ENCODE measurements around the gene ARHGAP22. TPM values are rescaled to one million over a fixed set of nuclear protein-coding genes. Genes with fewer than 3 reads are reported as not detected.

Gene ARHGAP22
- polyA plus RNA-seq, 1 of the 3 experiments (the other 2 are of a cell fraction), result 12.4 TPM

DNA sequence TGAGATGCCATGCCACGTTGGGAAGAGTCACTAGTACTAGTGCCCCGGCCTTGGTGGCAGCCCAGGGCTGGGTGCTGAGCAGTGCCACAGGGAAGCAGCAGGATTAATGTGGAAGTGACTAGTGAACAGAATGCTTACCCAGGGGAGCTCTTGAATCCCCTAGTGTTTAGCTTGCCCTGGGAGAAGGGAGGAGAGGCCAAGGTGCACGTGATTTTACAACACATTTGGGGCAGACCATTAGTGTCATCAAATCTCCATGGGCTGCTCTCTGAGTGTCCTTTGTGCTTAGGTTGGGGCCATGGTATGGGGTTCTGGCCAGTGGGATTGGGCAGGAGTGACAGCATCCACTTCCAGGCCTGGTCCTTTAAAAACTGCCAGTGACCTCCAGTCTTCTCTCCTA lies 37.5 kb downstream of the ARHGAP22 start (continued):
- TF ChIP-seq, protein P1, sequence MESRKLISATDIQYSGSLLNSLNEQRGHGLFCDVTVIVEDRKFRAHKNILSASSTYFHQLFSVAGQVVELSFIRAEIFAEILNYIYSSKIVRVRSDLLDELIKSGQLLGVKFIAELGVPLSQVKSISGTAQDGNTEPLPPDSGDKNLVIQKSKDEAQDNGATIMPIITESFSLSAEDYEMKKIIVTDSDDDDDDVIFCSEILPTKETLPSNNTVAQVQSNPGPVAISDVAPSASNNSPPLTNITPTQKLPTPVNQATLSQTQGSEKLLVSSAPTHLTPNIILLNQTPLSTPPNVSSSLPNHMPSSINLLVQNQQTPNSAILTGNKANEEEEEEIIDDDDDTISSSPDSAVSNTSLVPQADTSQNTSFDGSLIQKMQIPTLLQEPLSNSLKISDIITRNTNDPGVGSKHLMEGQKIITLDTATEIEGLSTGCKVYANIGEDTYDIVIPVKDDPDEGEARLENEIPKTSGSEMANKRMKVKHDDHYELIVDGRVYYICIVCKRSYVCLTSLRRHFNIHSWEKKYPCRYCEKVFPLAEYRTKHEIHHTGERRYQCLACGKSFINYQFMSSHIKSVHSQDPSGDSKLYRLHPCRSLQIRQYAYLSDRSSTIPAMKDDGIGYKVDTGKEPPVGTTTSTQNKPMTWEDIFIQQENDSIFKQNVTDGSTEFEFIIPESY (IDR thresholded peaks at IDR 0.05; ENCODE audit: borderline replicate concordance, low read depth), result no peak
- TF ChIP-seq NFIC (IDR thresholded peaks at IDR 0.05; ENCODE audit: borderline replicate concordance), result no peak
- TF ChIP-seq, protein P2, sequence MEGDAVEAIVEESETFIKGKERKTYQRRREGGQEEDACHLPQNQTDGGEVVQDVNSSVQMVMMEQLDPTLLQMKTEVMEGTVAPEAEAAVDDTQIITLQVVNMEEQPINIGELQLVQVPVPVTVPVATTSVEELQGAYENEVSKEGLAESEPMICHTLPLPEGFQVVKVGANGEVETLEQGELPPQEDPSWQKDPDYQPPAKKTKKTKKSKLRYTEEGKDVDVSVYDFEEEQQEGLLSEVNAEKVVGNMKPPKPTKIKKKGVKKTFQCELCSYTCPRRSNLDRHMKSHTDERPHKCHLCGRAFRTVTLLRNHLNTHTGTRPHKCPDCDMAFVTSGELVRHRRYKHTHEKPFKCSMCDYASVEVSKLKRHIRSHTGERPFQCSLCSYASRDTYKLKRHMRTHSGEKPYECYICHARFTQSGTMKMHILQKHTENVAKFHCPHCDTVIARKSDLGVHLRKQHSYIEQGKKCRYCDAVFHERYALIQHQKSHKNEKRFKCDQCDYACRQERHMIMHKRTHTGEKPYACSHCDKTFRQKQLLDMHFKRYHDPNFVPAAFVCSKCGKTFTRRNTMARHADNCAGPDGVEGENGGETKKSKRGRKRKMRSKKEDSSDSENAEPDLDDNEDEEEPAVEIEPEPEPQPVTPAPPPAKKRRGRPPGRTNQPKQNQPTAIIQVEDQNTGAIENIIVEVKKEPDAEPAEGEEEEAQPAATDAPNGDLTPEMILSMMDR (IDR thresholded peaks at IDR 0.05), result no peak
- no peak for TF ChIP-seq GATA2 (CRISPR knock-in tag; IDR thresholded peaks at IDR 0.05)
- TF ChIP-seq SIN3A (IDR thresholded peaks at IDR 0.05; ENCODE audit: borderline replicate concordance, low read depth, low read length), result no peak
- TF ChIP-seq MXI1 (IDR thresholded peaks at IDR 0.05; ENCODE audit: low read depth, low read length), result no peak
- TF ChIP-seq FOXJ3 (CRISPR knock-in tag; IDR thresholded peaks at IDR 0.05), result no peak
- no peak for TF ChIP-seq TAF1 (IDR thresholded peaks at IDR 0.05; ENCODE audit: borderline replicate concordance, low read depth, low read length)

DNA sequence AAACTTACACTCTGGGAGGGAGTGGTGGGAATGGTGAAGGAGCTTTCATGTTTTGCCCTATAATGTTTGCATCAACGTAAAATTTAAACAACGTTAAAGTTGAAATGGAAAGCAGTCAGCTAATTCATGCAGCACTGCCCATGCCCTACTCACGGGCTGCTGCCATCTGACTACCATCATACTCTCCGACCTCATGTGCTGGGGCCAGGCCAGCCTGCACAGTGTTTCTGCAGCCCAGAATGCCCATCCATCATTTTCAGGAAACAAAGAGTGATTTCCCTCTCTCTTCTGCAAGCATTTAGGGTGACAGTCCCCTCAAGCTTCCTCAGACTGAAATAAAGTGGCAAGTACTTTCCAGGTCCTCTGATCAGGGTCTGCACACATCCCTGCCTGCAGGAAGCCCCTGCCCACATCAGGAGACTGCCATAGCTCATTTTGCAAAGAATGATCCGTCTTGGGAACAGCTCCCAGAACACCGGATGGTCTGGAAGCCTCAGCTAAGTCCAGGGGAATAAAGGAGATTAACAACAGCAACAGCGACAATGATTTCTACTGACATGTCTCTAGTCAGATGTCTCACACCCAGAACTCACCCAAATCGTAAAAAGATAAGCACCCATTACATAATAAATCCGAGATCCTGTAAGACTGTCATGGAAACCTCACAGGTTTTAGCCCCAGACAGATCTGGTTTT lies 40.3 kb downstream of the ARHGAP22 start:
- H3K79me2 ChIP-seq (ENCODE audit: insufficient read depth), result peaks cover 33% of the 10 kb centered on the region
- TF ChIP-seq CHD2 (IDR thresholded peaks at IDR 0.05; ENCODE audit: low read length, partially characterized antibody) (no peak), RXRA (IDR thresholded peaks at IDR 0.05; ENCODE audit: borderline replicate concordance, low read depth) (no peak), TCF12 (IDR thresholded peaks at IDR 0.05) (no peak), TAF1 (IDR thresholded peaks at IDR 0.05; ENCODE audit: borderline replicate concordance, low read depth, low read length) (no peak), RFX5 (IDR thresholded peaks at IDR 0.05; ENCODE audit: low read length) (no peak), EP300 (IDR thresholded peaks at IDR 0.05; ENCODE audit: borderline replicate concordance in 1 of 2, low read depth in 1 of 2, low read length in 1 of 2) (no peak), FOXJ3 (CRISPR knock-in tag; IDR thresholded peaks at IDR 0.05) (no peak)
- TF ChIP-seq, protein P3, sequence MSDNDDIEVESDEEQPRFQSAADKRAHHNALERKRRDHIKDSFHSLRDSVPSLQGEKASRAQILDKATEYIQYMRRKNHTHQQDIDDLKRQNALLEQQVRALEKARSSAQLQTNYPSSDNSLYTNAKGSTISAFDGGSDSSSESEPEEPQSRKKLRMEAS (IDR thresholded peaks at IDR 0.05; ENCODE audit: low read depth), result no peak
- TF ChIP-seq, protein P1 (IDR thresholded peaks at IDR 0.05; ENCODE audit: borderline replicate concordance, low read depth), result no peak
- no peak overlapping the region for H3K9ac ChIP-seq
- no peaks in the 10 kb centered on the region for H3K27me3 ChIP-seq (ENCODE audit: insufficient read depth)
- no peaks in the 10 kb centered on the region for H4K20me1 ChIP-seq (ENCODE audit: insufficient read depth)
- no peaks in the 10 kb centered on the region for H3K9me3 ChIP-seq
- no peaks in the 10 kb centered on the region for H3F3A ChIP-seq (replicated peaks; ENCODE audit: insufficient read depth)
- ChIA-PET CTCF (interaction anchor here (0.6 to 1.7 kb wide), 3 partner anchors 11 to 93 kb away, joined by 3 to 6 read pairs (median 6); no protein-coding TSS in a partner anchor), POLR2A (interaction anchor here (0.8 kb wide), 1 partner anchor 25 kb away, joined by 3 read pairs; no protein-coding TSS in a partner anchor)
- DNase-seq, result no peak
- H3K27ac ChIP-seq (ENCODE audit: low read depth in 2 of 2, low read length in 1 of 2), result no peak overlapping the region
- H3K9me2 ChIP-seq, result no peaks in the 10 kb centered on the region
- no peaks in the 10 kb centered on the region; a peak in 1 of 4 replicates for H3K4me1 ChIP-seq (ENCODE audit: control insufficient read depth in 1 of 2, insufficient read depth in 2 of 2, low read depth in 1 of 2, low read length in 1 of 2)
- H3K4me3 ChIP-seq (ENCODE audit: low read depth in 2 of 2, low read length in 1 of 2), result no peak overlapping the region
- H2AFZ ChIP-seq (ENCODE audit: low read depth), result no peak overlapping the region
- no peak overlapping the region for H3K4me2 ChIP-seq
- 77% methylated on average over 9 of the region's 9 CpGs for WGBS (ENCODE audit: low lambda C conversion rate)
- peaks cover 0 to 22% of the 10 kb centered on the region in 2 experiments for H3K36me3 ChIP-seq (replicated peaks in 1 of 2; ENCODE audit: control insufficient read depth in 1 of 2, insufficient read depth in 2 of 2, low read length in 1 of 2)
